Prostate gland (tissue), 2 donors: ENCODE results near the gene KANSL1.
"Not testable (repeated sequence)": the region's sequence is repeated elsewhere in the genome, so short reads cannot be mapped to it uniquely, and the experiment has no call there.

ENCODE experiments used
- POLR2A ChIP-seq: fragments of 450-650 bp; IDR thresholded peaks from one replicate; pipeline ENCODE4 v1.6.1; 2016; ENCODE audit warnings: antibody characterized with exemption, mild to moderate bottlenecking
- POLR2AphosphoS5 ChIP-seq: sonication (generic); formaldehyde crosslinking; IDR thresholded peaks from one replicate; pipeline ENCODE4 v1.6.1; 2017; ENCODE audit warnings: antibody characterized with exemption
- TF ChIP-seq, protein P1 (sequence below), 4 experiments: fragments of 200-600 bp in 2 of 4; fragments of 450-650 bp in 2 of 4; sonication (generic) in 2 of 4; IDR thresholded peaks; 1 replicate in 3 of 4; 2 replicates in 1 of 4; pipeline ENCODE4 v1.5.1; 2016 to 2019; ENCODE audit warnings: antibody characterized with exemption in 4 of 4, mild to moderate bottlenecking in 2 of 4, moderate library complexity in 2 of 4

DNA sequence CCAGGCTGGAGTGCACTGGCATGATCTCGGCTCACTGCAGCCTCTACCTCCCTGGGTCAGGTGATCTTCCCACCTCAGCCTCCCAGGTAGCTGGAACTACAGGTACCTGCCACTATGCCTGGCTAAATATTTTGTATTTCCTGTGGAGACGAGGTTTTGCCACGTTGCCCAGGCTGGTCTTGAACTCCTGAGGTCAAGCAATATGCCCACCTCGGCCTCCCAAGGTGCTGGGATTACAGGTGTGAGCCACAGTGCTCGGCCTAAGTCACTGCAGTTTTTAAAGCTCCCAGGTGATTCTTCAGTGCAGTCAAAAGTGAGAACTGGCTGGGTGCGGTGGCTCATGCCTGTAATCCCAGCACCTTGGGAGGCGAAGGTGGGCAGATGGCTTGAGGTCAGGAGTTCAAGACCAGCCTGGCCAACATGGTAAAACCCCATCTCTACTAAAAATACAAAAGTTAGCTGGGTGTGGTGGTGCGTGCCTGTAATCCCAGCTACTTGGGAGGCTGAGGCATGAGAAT lies 173.8 kb downstream of the KANSL1 start:
- TF ChIP-seq, protein P1, sequence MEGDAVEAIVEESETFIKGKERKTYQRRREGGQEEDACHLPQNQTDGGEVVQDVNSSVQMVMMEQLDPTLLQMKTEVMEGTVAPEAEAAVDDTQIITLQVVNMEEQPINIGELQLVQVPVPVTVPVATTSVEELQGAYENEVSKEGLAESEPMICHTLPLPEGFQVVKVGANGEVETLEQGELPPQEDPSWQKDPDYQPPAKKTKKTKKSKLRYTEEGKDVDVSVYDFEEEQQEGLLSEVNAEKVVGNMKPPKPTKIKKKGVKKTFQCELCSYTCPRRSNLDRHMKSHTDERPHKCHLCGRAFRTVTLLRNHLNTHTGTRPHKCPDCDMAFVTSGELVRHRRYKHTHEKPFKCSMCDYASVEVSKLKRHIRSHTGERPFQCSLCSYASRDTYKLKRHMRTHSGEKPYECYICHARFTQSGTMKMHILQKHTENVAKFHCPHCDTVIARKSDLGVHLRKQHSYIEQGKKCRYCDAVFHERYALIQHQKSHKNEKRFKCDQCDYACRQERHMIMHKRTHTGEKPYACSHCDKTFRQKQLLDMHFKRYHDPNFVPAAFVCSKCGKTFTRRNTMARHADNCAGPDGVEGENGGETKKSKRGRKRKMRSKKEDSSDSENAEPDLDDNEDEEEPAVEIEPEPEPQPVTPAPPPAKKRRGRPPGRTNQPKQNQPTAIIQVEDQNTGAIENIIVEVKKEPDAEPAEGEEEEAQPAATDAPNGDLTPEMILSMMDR (IDR thresholded peaks at IDR 0.05): not testable (repeated sequence)
- not testable (repeated sequence) for TF ChIP-seq POLR2A, POLR2AphosphoS5
